HuH-7.5 (cell line): ENCODE data around the gene EPB41L2.
A peak's percentile ranks its signal among the peaks of the same experiment; 100 is the strongest.

Experiments used
- DNase-seq: peaks from one replicate; pipeline ENCODE4 v3.0.0; 2011; ENCODE audit warnings: low spot score

Gene EPB41L2

GRCh38 chr6:130865793-130866192 lies 197.3 kb downstream of the EPB41L2 start:
- no peak for DNase-seq

- DNase-seq = no peak
Measured at GRCh38 chr6:130864344-130864743, 198.7 kb downstream of the EPB41L2 start.

- peak; percentile 11 for DNase-seq
Measured at GRCh38 chr6:130863415-130864230, 199.4 kb downstream of the EPB41L2 start.

DNA sequence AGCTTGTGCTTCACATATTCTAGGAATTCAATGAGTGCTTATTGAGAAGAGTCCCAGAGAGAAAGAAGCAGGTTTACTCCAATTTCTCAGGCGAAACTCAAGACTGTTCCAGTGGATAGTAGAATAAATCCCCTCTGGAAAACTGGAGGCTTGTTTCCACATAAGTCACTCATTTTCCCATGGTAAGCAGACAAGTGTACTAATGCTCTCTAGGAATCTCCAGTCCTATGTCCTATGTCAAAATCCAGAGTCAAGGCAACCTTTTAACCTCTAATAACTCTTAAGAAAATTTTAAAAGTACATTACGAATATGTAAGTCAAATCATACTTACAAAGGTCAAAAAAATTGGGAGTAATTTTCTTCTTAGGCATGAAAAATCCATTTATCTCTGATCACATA lies 200.7 kb downstream of the EPB41L2 start:
- DNase-seq = no peak

DNA sequence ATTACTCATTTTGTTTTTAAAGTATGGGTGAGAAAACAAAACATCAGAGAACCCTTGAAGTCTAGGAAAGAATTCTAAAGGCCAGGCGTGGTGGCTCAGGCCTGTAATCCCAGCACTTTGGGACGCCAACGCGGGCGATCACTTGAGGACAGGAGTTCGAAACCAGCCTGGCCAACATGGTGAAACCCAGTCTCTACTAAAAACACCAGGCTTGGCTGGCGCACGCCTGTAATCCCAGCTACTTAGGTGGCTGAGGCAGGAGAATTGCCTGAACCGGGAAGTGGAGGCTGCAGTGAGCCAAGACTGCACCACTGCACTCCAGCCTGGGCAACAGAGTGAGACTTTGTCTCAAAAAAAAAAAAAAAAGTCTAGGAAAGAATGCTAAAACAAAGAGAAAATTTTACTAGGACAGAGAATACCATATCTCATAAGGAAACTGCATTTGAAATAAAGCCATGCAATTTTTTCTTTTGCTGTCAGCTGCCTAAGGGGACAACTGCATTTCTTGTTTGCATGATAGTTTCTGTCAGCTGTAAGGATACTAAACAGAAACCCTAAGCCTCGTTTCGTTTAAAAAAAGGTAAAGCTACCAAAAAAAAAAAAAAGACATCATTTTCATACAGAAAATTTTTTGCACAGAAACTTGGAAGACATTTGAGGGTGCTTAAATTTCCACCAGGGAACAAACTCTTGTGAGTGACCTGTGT lies 203.7 kb downstream of the EPB41L2 start:
- no peak for DNase-seq

DNA sequence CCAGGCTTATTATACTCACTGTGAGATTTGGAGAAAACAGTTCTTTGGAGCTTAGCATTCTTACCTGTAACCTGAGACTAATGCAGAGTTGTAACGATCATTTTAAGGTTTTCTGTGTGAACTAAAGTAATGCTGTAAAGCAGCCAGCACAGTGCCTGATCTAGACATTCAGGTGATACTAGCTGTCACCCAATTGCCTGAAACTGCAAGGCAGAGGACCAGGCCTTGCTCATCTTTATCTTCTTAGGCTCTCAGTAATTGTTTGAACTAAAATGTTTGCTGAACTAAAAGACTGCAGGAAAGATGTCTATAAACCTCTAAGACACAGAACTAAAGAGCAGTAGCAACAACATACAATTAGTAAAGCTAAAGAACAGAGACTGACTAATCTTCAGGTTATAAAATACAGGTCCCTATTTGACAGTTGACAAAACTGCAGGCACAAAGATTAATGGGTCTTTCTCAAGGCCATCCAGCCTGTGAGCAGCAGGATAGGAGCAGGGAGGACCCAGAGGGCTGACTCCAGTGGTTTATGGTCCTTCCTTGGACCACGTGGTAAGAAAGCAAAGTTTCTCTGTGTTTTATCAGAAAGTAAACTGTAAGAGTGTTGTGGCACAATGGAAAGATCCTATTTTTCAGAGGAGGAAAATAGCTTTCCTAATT lies 204.4 kb downstream of the EPB41L2 start:
- DNase-seq = no peak

DNA sequence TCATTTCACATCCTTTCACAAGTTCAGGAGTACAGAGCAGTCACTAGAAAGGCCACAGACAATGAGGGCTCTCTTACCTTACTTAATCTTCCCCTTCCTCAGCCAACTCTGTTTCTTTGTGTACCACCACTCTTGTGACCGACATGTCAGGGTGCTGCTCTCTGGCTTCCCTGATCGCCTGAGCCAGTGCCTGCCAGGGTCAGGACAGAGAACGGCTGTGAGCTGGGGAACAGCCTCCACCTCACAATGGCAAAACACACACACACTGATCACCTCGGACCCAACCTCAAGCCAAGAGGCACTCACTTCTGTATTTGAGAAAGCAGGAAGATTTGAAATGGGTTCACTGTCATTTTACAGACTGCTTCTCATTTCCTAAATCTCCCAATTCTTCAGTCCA lies 205.0 kb downstream of the EPB41L2 start:
- DNase-seq = no peak

DNA sequence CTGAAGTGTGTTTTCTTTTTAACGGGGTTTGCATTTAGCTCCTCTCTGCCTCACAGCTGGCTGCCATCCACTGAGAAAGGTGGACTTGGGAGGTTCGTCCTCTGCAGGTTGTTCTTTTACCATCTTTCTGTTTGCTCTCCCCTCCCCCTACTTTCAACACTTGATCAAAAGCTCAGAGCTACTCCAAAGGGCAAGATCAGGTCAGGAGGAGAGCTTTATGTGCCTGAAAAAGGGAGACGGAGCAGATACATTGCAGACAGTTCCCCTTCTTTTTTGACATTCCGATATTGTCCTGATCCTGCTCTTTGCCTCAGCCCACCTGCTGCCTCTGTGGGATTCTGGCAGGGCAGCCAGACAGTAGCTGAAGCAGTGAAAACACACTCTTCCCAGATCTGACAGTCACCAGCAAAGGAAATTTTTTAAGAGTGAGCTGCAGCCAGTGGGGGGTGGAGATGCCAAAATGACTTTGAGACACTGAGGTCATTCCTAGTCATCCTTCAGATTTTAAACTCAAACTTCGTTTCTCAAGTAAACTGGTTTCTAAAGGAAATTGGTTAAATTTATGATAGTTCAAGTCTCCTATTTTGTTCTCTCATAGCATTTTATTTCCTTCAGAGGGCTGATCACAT lies 209.4 kb downstream of the EPB41L2 start:
- no peak for DNase-seq

GRCh38 chr6:130852844-130853554 lies 210.0 kb downstream of the EPB41L2 start:
- DNase-seq = no peak

GRCh38 chr6:130851026-130851425 lies 212.0 kb downstream of the EPB41L2 start:
- DNase-seq = no peak

DNA sequence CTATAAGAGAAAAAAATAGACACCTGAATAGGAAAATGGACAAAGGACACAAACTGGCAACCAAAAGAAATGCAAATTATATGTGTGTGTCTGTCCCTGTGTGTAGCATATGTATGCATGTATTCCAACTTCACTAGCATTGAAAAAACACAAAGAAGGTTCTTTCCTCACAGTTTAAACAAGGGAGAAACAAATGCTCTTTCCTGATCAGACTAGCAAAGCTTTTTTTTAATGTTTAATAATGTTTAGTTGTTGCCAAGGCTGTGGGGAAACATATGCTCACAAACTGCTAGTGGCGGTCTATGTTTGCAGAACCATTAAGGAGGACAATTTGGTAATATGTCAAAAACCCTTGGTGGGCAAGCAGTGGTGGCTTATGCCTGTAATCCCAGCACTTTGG lies 213.5 kb downstream of the EPB41L2 start:
- DNase-seq = no peak

GRCh38 chr6:130848945-130849344 lies 214.1 kb downstream of the EPB41L2 start:
- DNase-seq = no peak

- DNase-seq = no peak
Measured at GRCh38 chr6:130847001-130847910, 215.8 kb downstream of the EPB41L2 start.

GRCh38 chr6:130846501-130846900 lies 216.5 kb downstream of the EPB41L2 start:
- no peak for DNase-seq

DNA sequence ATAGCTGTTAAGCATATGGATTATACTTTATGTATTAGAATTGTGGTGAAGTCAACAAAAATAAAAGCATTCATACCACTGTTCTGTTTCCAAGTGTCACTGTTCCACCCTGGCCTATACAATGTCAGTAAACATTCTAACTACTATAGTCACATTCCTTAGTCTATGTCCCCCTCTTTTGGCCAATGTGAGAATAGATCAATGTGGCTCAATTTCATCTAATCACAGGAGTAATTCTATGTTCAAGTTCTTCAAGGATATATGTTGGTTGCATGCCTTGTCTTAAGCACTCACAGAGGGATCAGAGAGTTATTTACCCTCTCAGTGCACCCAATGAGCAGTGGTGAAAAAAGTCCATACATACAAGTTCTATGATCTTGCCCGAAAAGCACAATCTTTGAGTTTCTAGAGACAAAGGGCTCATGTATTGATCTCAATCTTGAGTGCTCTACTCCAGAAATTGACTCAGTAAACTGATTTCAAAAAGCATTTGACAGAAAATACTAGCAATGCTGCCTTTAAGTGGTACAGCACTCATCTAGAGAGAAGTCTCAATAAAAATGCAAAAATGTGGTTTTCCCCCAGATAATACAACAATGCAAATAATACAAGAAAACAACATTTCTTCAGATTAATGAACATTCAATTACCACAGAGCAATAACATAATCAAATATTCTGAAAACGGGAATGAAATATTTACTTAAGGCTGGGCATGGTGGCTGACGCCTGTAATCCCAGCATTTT lies 219.3 kb downstream of the EPB41L2 start:
- no peak for DNase-seq

DNA sequence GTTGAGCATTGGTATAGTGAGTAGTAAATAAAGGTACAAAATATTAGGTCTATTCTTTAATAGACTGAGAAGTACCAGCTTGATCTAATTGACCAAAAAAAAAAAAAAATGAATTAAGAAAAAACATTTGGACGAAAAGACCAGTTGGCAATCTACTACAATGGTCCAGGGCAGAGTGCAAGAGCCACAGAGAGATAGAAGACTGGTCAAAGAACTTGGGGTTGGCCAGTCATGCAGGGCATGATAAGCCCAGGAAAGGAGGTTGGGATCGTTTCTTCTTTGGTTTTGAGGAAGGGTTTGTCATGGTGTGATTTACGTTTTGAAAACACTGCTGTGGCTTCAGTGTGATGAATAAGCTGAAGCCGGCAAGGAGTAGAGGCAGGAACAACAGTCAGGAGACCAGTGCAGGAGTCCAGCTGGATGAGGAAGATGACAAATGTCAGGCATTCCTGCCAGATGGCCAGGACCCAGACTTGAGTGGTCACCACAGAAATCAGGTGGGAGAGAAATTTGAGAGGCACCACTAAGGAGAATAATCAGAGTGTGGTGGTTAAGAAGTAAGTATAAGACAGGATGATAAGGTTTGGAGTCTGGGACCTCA lies 221.8 kb downstream of the EPB41L2 start:
- no peak for DNase-seq

DNA sequence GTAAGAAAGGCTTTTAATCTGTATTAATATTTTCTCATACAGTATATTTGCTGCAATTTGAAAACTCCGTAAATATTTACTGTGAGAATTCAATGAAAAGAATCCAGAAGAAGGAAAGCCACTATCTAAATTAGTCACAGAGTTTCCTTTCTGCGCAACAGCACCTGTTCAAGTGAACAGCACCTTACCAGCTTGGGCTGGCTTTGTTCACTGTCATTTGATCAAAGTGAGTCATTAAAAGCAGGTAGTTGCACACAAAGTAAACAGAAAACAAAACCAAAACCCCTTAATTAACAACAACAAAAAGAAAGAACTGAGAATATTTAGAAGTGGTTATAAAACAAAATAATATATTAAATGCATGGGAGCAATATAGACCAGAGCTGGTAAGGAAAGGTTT lies 223.0 kb downstream of the EPB41L2 start:
- no peak for DNase-seq

GRCh38 chr6:130839379-130839778 lies 223.7 kb downstream of the EPB41L2 start:
- DNase-seq = no peak

- no peak for DNase-seq
Measured at GRCh38 chr6:130838951-130839350, 224.1 kb downstream of the EPB41L2 start.
